ENCODE measurements around the gene ZFYVE19. TPM values are rescaled to one million over a fixed set of nuclear protein-coding genes. Genes with fewer than 3 reads are reported as not detected.

The ZFYVE19 gene
- total and polyA plus RNA-seq, 2 donors (not counting 1 experiment from before 2014, with no cell fraction given): 14.1 to 21.3 TPM

- H4K20me1 ChIP-seq (ENCODE audit: control insufficient read depth, extremely low read depth, insufficient read depth, low read length): no peaks in the 10 kb centered on the region
- TF ChIP-seq CTCF (conservative IDR thresholded peaks at IDR 0.05 in 1 of 2, IDR thresholded peaks at IDR 0.05 in 1 of 2; ENCODE audit: low read depth in 1 of 2, low read length in 2 of 2) (no peak), EZH2 (IDR thresholded peaks at IDR 0.05; ENCODE audit: low read length, missing control alignments) (no peak)
- no peak overlapping the region for H2AFZ ChIP-seq (ENCODE audit: low read length)
- H3K9me3 ChIP-seq (ENCODE audit: control insufficient read depth, insufficient read depth, low read depth, low read length): no peaks in the 10 kb centered on the region
- peak in 1 of 2 donors; percentile 25 for DNase-seq (ENCODE audit: low read depth in 2 of 2)
- H3K4me3 ChIP-seq (replicated peaks in 1 of 4; ENCODE audit: control extremely low read depth in 1 of 4, insufficient read depth in 1 of 4, low read depth in 3 of 4, low read length in 4 of 4): no peak overlapping the region
- no peaks in the 10 kb centered on the region for H3K36me3 ChIP-seq (ENCODE audit: control insufficient read depth, insufficient read depth, low read length)
- peaks cover 19% of the 10 kb centered on the region for H3K27me3 ChIP-seq (ENCODE audit: control insufficient read depth, insufficient read depth, low read length)
- no peaks in the 10 kb centered on the region for H3K79me2 ChIP-seq (ENCODE audit: control insufficient read depth, insufficient read depth, low read length)
- H3K4me2 ChIP-seq (ENCODE audit: extremely low read depth, insufficient read depth, low read length): no peak overlapping the region
- H3K4me1 ChIP-seq (ENCODE audit: control insufficient read depth, extremely low read depth, insufficient read depth, low read length): no peaks in the 10 kb centered on the region
- no peak overlapping the region for H3K27ac ChIP-seq (ENCODE audit: insufficient read depth, low read length)
- H3K9ac ChIP-seq (ENCODE audit: insufficient read depth, low read length): no peak overlapping the region
Observed at GRCh38 chr15:40838756-40839155, 31.9 kb downstream of the ZFYVE19 start.

GRCh38 chr15:40841741-40842140, 34.9 kb downstream of the ZFYVE19 start:
- Histone ChIP-seq H3K79me2 (ENCODE audit: control insufficient read depth, insufficient read depth, low read length) (no peaks in the 10 kb centered on the region), H3K27me3 (ENCODE audit: control insufficient read depth, insufficient read depth, low read length) (peaks cover 41% of the 10 kb centered on the region), H3K27ac (ENCODE audit: insufficient read depth, low read length) (no peak overlapping the region), H2AFZ (ENCODE audit: low read length) (no peak overlapping the region), H3K36me3 (ENCODE audit: control insufficient read depth, insufficient read depth, low read length) (no peaks in the 10 kb centered on the region), H3K4me3 (replicated peaks in 1 of 4; ENCODE audit: control extremely low read depth in 1 of 4, insufficient read depth in 1 of 4, low read depth in 3 of 4, low read length in 4 of 4) (no peak overlapping the region), H3K4me2 (ENCODE audit: extremely low read depth, insufficient read depth, low read length) (no peak overlapping the region), H4K20me1 (ENCODE audit: control insufficient read depth, extremely low read depth, insufficient read depth, low read length) (no peaks in the 10 kb centered on the region), H3K4me1 (ENCODE audit: control insufficient read depth, extremely low read depth, insufficient read depth, low read length) (no peaks in the 10 kb centered on the region), H3K9ac (ENCODE audit: insufficient read depth, low read length) (no peak overlapping the region), H3K9me3 (ENCODE audit: control insufficient read depth, insufficient read depth, low read depth, low read length) (no peaks in the 10 kb centered on the region)
- TF ChIP-seq CTCF (conservative IDR thresholded peaks at IDR 0.05 in 1 of 2, IDR thresholded peaks at IDR 0.05 in 1 of 2; ENCODE audit: low read depth in 1 of 2, low read length in 2 of 2) (no peak), EZH2 (IDR thresholded peaks at IDR 0.05; ENCODE audit: low read length, missing control alignments) (no peak)
- DNase-seq (ENCODE audit: low read depth in 2 of 2): no peak

GRCh38 chr15:40843261-40843884, 36.5 kb downstream of the ZFYVE19 start:
- Histone ChIP-seq H3K27me3 (ENCODE audit: control insufficient read depth, insufficient read depth, low read length) (peaks cover 41% of the 10 kb centered on the region), H2AFZ (ENCODE audit: low read length) (no peak overlapping the region), H3K4me2 (ENCODE audit: extremely low read depth, insufficient read depth, low read length) (no peak overlapping the region), H3K9me3 (ENCODE audit: control insufficient read depth, insufficient read depth, low read depth, low read length) (no peaks in the 10 kb centered on the region), H3K27ac (ENCODE audit: insufficient read depth, low read length) (no peak overlapping the region), H4K20me1 (ENCODE audit: control insufficient read depth, extremely low read depth, insufficient read depth, low read length) (no peaks in the 10 kb centered on the region), H3K4me1 (ENCODE audit: control insufficient read depth, extremely low read depth, insufficient read depth, low read length) (no peaks in the 10 kb centered on the region), H3K36me3 (ENCODE audit: control insufficient read depth, insufficient read depth, low read length) (no peaks in the 10 kb centered on the region), H3K4me3 (replicated peaks in 1 of 4; ENCODE audit: control extremely low read depth in 1 of 4, insufficient read depth in 1 of 4, low read depth in 3 of 4, low read length in 4 of 4) (no peak overlapping the region), H3K79me2 (ENCODE audit: control insufficient read depth, insufficient read depth, low read length) (no peaks in the 10 kb centered on the region), H3K9ac (ENCODE audit: insufficient read depth, low read length) (no peak overlapping the region)
- TF ChIP-seq CTCF (conservative IDR thresholded peaks at IDR 0.05 in 1 of 2, IDR thresholded peaks at IDR 0.05 in 1 of 2; ENCODE audit: low read depth in 1 of 2, low read length in 2 of 2) (no peak), EZH2 (IDR thresholded peaks at IDR 0.05; ENCODE audit: low read length, missing control alignments) (peak; percentile 56)
- DNase-seq (ENCODE audit: low read depth in 2 of 2): no peak

All from fibroblast of lung (primary cell).